ENCODE results near the gene CHPT1.

GRCh38 chr12:101722392-101722791 is 25.0 kb downstream of the CHPT1 start:
- TF ChIP-seq GATA2 (IDR thresholded peaks at IDR 0.05; ENCODE audit: low read depth, low read length): no peak
- no peak for TF ChIP-seq GATA3 (IDR thresholded peaks at IDR 0.05; ENCODE audit: low read depth, low read length)

Data from SH-SY5Y (cell line).